ENCODE data around the gene LRG1.
A peak's percentile ranks its signal among the peaks of the same experiment; 100 is the strongest.
"Not testable (repeated sequence)": the region's sequence is repeated elsewhere in the genome, so short reads cannot be mapped to it uniquely, and the experiment has no call there.

LRG1 gene

GRCh38 chr19:4575267-4576015 lies 35.6 kb upstream of the LRG1 start:
- no peak for DNase-seq

DNA sequence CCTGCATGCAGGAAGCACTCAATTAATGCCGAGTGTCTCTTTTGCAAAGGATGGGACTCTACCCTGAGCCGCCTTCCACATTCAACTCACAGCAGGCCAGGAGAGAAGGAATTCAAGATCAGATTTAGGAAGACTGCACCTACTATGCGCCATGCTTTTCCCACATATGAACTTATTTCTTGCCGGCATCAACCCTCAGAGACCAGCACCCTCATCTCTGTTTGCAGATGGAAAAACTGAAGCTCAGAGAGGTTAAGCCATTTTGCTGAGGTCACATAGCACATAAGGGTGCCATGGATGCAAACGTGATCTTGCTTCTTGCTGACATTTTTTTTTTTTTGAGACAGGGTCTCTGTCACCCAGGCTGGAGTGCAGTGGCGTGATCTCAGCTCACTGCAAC lies 33.8 kb upstream of the LRG1 start:
- no peak for DNase-seq

- no peak for DNase-seq
These were observed 31.6 kb upstream of the LRG1 start for GRCh38 chr19:4571305-4571917.

DNA sequence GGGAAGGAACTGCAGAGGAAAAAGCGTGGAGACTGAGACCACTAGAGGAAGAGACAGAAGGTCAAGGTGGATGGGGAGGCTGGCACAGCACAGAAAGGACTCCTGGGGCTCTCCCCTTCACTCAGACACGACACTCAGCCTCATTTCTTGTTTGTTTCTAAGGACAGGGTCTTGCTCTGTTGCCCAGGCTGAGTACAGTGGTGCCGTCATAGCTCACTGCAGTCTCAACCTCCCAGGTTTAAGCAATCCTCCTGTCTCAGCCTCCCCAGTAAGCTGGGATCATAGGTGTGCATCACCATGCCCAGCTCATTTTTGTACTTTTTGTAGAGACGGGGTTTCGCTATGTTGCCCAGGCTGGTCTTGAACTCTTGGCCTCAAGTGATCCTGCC lies 31.1 kb upstream of the LRG1 start:
- DNase-seq: no peak

DNA sequence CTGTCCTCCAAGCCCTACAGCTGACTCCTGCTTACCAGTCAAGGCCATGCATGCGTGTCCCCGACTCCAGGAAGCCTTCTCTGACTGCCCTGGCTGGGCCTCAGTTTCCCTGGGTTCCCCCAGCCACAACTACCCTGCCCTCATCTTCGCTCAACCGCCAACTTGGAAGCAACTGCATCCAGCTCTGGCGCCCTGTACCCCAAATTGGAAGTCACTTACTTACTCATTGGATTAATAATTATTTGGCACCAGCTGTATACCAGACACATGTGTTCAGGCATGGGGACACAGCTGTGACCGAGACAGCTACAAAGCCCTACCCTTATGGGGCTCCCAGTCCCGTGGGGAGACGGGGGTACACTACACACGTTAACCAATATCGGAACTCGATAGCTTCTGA lies 30.6 kb upstream of the LRG1 start:
- no peak for DNase-seq

DNA sequence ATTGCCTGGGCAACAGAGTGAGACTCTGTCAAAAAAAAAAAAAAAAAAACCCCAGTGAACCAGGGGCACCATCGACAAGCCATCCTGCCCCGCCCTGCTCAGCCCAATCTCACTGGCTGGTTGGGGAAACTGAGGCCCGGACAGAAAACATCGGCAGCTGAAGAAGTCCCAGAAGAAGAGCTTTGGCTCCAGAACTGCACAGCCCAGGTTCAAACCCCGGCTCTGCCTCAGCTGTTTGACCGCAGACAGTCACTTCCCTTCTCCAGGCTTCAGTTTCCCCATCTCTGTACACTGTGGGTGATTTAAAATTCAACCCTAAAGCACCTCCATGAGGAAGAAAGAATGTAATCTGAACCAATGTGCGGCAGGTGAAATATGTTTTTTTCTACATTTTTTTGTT lies 29.1 kb upstream of the LRG1 start:
- DNase-seq: no peak

DNA sequence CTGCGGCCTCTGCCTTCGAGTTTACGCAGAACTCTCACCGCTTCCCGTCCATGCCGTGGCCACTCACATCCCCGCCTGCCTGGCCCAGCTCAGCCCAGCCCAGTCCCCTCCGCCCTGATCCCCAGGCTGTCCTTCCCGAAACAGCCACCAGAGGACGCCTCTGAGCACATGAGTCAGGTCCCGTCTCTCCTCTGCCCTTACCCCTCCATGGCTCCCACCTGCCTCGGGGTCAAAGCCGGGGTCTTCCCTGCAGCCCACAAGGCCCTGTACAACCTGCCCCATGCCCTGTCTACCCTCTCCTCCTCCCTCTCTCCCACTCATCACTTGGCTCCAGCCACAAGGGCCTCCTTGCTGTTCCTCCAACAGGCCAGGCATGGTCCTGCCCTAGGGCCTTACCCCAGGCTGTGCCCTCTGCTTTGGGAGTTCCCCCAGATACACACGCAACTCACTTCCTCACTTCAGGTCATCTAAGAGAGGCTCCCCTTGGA lies 27.8 kb upstream of the LRG1 start:
- no peak for DNase-seq

GRCh38 chr19:4566402-4567051 lies 26.7 kb upstream of the LRG1 start:
- DNase-seq: no peak

- not testable (repeated sequence) for DNase-seq
These were observed 23.7 kb upstream of the LRG1 start for GRCh38 chr19:4563562-4563961.

GRCh38 chr19:4562085-4562484 lies 22.2 kb upstream of the LRG1 start:
- DNase-seq: not testable (repeated sequence)

DNA sequence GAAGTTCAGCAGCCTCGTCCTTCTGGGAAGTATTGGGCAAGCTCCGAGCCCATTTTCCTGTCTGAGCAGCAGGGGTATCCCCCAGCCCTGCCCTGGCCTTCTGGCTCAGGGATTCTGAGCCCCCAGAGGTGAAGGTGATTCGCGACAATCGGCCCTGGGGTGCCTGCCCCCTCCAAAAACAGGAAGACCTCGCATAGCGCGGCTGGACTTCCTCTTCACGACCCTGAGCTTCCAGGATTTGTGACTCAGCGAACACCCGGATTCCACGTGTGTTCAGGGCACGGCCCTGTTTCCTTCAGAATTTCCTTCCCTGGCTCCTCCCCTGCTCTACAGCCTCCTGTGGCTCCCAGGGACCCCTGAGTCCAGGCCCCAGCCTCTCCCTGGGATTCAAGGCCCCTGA lies 19.7 kb upstream of the LRG1 start, which contains the start of gene SEMA6B:
TSS of gene SEMA6B (minus strand) at position 116 of the 400 bp plus-strand sequence. CDS start 1,227 bp downstream, outside the sequence.
- DNase-seq: no peak

GRCh38 chr19:4557971-4558941 lies 18.4 kb upstream of the LRG1 start:
- DNase-seq: peak; percentile 13

DNA sequence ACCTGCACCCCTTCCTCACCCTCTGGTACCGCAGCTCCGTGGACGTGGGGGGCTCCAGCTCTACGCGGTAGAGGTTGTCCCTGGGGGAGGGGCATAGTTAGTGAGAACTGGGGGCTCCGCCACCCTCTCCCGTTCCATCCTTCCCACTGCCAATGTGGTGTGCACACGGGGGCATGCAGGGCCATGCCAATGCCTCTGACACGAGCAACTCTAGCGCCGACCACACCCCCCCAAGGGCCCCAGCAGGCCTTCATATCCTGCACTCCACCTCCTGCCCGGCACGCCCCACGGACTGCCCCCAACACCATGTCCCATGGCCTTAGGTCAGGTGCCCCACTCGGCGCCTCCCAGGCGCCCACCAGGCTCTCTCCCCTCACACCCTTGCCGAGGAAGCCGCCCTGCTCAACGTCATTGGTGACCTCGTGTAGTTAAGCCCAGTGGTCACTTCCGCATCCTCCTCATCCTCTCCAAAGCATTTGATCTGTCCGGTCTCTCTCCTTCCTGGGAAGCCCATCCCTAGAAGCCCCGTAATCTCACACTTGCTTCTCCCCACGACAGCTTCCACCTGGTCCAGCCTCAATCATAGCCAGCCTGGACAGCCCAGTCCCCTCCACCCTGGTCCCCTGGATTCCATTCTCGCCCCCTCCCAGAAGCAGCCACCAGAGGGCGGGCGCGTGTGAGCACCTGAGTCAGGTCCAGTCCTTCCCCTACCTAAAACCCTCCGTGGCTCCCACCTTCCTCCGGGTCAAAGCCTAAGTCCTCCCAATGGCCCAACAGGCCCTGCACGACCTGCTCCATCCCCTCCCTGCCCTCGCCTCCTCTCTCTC lies 17.5 kb upstream of the LRG1 start:
- DNase-seq: no peak

DNA sequence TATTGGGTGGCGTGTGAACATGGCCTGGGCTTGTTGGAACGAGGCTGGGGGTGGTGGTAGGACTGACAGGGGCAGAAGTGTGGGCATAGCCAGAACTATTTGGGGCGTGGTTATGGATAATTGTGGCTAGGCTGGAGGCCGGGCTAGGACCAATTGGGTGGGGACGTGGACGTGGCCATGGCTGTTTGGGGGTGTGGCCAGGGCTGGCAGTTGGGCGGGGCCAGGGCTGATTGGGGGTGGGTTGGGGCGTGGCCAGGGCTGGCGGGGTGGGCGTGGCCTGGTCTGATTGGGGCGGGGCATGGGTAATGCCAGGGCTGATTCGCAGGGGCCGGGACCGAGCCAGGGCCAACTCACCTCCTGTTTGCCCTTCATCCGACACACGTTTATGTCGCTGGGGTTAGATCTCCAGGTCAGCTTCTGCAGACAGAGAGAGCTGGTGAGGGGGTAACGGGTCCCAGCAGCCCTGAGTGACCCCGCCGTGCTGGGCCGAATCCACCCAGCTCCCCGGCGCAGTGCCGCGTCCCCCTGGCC lies 16.8 kb upstream of the LRG1 start:
- no peak for DNase-seq

DNA sequence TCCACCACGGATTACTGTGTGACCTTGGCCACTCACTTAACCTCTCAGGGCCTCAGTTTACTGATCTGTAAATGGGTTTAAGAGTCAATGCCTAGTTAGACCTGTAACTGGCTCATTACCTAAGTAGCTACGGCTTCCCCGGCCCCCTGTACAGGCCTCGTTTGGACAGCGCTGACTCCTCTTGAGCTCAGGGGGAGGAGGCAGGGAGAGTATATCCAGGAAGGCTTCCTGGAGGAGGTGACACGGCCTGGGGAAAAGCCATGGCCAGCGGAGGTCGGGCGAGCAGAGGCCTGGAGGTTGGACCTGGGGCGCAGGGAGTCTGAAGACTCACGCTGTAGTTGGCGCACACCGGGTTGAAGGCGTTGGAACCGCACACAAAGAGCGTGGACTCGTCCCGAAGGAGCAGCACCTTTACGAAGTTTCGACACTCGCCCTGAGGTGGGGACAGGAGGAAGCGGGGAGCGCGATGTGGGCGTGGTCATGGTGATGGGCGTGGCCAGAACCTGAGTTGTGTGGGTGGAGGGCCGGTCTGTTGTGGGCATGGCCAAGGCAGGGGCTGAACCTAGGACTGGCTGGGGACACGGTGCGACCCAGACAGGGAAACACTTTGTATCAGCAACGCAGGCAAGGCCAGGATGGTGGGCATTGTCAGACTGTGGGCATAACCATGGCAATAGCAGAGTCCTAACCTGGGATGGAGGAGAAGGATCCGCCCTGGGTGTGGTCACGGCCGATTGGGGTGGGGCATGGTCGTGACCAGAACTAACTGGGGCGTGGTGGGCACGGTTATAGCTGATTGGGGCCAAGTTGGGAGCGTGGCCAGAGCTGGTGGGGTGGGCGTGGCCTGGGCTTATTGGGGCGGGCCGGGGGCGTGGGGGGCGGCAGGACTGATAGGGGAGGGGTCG lies 16.1 kb upstream of the LRG1 start:
- no peak for DNase-seq

DNA sequence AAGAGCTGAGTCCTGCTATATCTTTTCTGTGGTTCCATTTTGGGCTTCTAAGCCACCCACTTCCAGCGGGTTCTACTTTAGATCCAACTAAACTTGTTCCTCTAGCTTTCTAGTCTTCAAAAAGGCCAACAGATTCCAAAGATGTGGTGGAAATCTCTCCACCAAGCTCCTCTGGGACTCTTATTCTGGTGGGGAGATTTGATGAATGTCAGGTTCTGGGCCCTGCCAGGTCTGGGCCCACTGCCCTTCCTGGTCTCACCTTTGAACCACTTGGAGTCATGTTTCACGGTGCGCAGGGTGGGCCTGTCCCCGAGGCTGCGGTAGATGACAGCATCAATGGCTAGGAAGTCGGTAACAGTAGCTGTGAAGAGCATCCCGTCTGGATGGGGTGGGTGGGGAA lies 14.9 kb upstream of the LRG1 start:
- no peak for DNase-seq

DNA sequence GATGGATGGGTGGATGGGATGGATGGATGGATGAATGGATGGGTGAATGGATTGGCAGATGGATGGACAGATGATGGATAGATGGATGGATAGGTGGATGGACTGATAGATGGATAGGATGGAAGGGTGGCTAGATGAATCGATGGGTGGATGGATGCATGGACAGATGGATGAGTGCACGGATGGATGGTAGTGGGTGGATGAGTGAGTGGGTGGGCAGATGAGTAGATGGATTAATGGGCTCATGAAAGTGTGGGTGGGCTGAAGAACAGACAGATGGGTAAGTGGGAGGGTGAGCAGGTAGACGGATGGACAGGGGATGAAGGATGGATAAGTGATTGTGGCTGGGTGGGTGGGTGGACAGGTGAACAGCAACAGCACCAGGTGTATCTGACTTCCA lies 13.9 kb upstream of the LRG1 start:
- DNase-seq: no peak

DNA sequence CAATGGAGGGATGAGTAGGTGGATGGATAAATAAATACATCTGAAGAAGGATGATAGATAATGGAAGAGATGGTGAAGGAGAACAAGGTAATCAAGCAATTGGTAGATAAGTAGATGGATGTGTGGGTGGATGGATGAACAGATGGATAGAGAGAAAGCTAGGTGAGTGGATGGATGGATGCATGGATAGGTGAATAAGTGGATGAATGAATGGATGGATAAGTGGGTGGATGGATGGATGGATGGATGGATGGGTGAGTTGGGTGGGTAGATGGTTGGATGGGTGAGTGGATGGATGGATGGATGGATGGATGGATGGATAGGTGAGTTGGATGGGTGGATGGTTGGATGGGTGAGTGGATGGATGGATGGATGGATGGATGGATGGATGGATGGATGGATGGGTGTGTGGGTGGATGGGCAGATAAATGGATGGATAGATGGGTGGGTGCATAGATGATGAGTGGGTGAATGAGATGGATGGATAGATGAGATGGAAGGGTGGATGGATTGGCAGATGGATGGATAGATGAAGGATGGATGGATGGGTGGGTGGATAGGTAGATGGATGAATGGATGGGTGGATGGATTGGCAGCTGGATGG lies 13.4 kb upstream of the LRG1 start:
- DNase-seq: no peak

DNA sequence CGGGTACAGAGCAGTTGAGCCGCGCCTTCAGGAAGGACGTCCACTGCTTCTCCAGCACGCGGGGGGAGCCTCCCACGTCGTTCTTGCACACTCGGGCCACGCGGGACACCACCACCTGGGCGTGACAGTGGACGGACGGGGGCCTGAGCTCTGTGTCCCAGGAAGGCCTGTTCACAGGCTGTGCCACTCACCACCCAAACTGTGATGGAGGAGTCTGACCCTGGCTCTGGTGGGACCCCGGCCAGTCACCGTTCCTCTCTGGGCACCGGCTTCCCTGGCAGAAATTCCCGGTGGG lies 12.6 kb upstream of the LRG1 start:
- no peak for DNase-seq

GRCh38 chr19:4550479-4551050 lies 10.7 kb upstream of the LRG1 start:
- no peak for DNase-seq
